NK-92 (cell line): ENCODE measurements around the gene DLGAP1.

Experiments
- DNase-seq: peaks from one replicate; lab custom pipeline; 2025; ENCODE audit not compliant: unreplicated experiment; lab: John Stamatoyannopoulos, UW

DLGAP1 gene

DNA sequence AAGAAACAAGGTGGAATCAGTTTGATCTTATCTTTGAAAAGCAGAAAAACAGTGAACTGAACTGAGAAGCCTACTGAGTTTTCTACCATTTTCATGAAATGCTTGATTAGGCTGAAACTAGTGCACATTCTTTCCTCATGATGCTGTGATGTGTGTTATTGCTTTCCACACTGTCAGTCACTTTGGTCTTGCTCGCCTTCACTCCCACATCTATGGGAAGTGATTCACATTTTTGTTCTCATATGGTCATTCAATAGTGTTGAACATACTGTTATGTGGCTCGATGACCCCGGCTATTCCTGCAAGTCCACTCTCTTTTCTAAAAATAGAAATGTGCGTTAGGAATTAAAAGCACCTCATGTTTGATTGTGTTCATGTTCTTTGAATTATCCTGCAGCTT, 875.4 kb downstream of the DLGAP1 start:
- DNase-seq, result no peak

DNA sequence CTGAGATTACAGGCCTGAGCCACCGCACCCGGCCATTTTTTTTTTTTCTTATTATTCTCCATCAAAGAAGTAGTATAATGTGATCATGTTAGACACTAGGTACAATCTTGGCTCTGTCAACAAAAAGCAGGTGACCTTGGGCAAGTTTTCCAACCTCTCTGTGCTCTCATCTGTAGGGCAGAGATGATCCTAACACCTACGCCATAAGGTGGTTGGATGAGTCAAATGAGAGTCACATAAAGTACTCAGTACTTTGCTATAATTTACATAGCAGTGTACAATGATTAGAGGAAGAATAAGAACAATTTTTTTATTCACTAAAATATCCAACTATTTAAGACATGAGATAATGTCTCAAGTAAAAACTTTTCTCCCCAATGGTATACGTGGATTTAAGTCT, 876.5 kb downstream of the DLGAP1 start:
- DNase-seq, result no peak

GRCh38 chr18:3577281-3577855, 877.7 kb downstream of the DLGAP1 start:
- DNase-seq, result no peak

DNA sequence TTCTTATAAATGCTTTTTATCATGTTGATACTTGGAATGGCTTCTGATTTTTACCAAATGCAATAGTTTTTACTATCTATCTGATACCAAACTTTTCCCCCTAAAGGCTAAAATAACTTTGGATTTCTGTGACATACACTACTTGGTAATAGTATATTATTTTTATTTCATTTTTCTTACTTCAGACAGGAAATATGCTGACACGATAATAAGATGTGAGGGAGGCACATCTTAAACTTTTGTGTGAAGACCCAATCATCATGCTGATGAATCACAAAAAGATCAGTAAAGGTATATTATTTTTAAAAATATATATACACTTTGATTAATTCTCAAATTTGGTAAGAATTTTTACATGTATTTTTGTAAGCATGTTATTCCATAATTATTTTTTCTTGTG, 882.3 kb downstream of the DLGAP1 start:
- DNase-seq, result no peak

- DNase-seq, result no peak
Measured at GRCh38 chr18:3566851-3567250, 888.3 kb downstream of the DLGAP1 start.

DNA sequence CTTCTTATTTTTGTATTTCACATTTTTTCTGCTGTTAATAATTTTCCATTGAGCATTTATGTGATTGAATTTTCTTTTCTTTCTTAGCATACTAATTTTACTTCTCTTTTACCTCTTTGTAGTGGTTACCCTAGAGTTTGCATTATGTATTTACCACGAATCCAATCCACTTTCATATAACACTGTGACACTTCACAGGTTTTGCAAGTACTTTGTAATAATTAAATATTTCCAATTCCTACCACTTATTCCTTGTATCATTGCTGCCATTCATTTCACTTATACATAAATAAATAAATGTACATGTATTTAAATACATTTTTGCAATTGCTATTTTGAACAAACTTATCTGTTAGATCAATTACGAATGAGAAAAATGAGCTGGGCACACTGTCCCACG, 894.4 kb downstream of the DLGAP1 start:
- DNase-seq, result no peak

- DNase-seq, result no peak
Measured at GRCh38 chr18:3554811-3555427, 900.2 kb downstream of the DLGAP1 start.

DNA sequence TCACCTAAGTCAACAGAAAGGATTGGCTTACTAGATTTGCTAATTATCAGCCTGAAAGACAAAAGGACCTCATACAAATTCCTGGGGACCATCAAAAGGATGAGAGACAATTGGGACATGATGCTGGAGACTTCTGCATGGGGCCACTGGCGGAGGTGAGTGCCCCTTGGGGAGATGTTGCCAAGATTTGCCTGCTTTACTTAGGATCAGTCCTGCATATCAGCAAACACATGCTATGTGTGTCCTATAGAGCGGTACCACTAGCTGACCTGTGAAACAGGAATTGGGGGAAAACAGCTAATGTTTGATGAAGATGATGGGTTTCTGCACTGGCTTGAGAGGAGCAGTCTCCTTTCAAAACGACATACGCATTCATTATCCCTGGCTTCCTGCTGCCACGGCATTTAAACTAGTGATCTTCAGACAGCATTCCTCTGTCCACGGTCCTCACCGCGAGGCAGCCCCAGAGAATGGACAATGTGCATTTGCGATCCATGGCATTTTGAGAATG, 901.0 kb downstream of the DLGAP1 start:
- no peak for DNase-seq

DNA sequence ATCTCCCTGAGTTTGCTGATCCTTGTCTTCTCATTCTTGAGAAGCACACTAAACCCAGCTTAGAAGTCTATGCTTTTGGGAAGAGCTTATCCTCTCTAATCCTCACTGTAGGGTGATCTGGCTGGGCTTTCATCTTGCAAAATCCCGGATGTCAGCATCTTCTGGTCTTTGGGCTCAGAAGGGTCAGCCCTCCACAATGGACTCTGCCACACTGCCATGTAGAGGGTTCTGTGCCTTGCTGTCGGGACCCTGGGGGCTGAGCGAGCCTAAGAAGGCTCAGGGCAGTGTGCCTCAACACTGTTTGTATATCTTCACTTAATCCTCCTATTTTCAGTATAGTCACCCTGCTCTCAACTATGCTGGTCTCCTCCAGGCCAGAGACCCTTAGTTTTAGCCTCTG, 902.8 kb downstream of the DLGAP1 start:
- no peak for DNase-seq

GRCh38 chr18:3547891-3548615, 907.1 kb downstream of the DLGAP1 start:
- no peak for DNase-seq

GRCh38 chr18:3546106-3546505, 909.0 kb downstream of the DLGAP1 start:
- DNase-seq, result no peak

GRCh38 chr18:3544537-3544936, 910.6 kb downstream of the DLGAP1 start:
- DNase-seq, result no peak

- no peak for DNase-seq
Measured at GRCh38 chr18:3541549-3542386, 913.3 kb downstream of the DLGAP1 start.

DNA sequence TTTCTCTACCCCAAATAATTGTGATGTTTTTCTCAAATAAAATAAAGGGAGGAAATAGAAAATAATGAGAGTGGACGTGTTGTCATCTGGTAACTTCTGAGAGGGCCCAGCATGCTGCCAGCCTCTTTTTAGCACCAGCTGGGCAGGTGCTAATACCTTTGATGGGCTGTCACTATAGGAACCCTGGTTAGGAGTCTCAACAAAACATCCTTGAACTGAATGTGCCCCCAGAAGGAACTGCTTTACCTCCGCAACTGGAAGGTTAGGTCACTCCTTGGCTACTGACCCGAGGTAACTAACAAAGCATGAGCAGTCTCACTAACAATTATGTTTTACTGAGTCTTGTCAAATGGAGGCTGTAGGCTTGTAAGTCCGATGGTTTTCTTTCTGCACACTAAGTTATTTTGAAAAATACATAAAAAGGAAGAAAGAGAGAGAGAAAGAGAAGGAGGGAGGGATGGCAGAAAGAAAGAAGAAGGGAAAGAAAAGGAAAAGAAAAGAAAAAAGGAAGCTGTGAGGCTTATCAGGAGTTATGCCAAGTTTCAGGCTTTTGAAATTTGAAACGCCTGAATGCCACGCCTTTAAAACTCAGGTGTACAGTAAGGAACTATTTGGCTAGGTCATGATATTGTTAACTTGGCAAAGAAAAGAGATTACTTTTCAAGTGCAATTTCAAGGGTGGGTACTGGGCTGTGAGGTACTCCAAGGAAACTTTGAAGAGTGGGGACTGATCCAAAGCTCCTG, 914.1 kb downstream of the DLGAP1 start:
- DNase-seq, result no peak

GRCh38 chr18:3538954-3539617, 916.0 kb downstream of the DLGAP1 start:
- no peak for DNase-seq

DNA sequence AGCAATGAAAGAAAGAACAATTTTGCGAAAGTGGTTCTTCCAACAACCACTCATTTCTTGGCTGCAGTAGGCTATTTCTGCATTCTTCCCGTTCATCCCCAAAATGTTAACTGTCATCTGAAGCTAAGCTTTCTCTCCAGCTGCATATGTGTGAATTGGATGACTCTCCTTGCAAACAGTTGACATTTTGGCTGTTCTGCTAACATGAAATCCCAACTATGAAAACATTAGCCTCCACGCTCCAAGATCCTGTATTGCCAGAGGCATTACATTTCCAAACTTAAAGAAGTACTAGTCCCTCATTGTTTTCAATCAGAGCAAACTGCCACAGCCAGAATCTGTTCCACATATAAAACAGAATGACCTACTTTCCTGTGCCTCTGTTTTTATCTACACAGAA, 916.7 kb downstream of the DLGAP1 start:
- no peak for DNase-seq

- no peak for DNase-seq
Measured at GRCh38 chr18:3530807-3531206, 924.3 kb downstream of the DLGAP1 start.

DNA sequence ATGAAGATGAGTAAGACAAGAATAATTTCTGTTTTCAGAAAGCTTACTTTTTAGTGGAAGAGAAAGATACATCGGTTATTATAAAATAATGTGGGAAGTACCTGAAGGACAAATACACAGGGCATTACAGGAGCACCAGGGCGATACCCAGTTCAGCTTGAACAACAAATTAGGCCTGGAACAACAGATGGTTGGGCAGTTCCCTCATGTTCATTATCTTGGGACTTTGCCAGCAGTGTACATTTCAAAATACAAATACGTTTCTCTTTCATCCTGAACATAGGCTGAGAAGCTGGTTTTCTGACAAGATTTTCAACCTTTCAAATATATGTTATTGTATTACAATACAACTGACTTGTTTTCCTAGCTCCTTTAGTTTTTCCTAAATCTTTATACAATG, 925.5 kb downstream of the DLGAP1 start:
- no peak for DNase-seq

GRCh38 chr18:3529077-3529476, 926.0 kb downstream of the DLGAP1 start:
- DNase-seq, result no peak

DNA sequence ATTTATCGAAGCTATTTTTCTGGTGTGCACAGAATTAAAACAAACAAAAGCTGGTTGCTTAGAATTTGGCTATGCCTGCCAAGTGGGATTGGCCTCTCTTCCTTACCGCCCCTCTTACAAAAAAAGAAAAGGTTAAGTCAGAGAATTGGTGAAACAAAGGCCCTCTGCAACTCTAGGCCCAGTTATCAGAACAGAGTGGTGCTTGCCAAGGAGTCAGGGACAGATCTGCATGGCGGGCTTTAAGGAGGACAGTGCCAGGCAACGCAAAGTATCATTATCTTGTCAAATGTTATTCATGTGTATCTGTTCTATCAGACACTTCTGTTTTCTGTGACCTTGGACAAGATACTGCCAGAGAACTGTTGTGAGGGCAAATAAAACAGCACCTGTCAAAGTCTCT, 926.9 kb downstream of the DLGAP1 start:
- DNase-seq, result no peak
